Regular cardiac myocyte (primary cell): ENCODE measurements around the gene TOP1. TPM values are rescaled to one million over a fixed set of nuclear protein-coding genes. Genes with fewer than 3 reads are reported as not detected.

ENCODE experiments used
- total RNA-seq: library from RNA; depleted of rRNA; stranded (reverse); fragments of >200 nt; gene quantifications from 2 replicates; pipeline ENCODE4 v1.2.3, GENCODE V29; 2014

The TOP1 gene
- total RNA-seq = 15.5 and 26.3 TPM in 2 replicates

DNA sequence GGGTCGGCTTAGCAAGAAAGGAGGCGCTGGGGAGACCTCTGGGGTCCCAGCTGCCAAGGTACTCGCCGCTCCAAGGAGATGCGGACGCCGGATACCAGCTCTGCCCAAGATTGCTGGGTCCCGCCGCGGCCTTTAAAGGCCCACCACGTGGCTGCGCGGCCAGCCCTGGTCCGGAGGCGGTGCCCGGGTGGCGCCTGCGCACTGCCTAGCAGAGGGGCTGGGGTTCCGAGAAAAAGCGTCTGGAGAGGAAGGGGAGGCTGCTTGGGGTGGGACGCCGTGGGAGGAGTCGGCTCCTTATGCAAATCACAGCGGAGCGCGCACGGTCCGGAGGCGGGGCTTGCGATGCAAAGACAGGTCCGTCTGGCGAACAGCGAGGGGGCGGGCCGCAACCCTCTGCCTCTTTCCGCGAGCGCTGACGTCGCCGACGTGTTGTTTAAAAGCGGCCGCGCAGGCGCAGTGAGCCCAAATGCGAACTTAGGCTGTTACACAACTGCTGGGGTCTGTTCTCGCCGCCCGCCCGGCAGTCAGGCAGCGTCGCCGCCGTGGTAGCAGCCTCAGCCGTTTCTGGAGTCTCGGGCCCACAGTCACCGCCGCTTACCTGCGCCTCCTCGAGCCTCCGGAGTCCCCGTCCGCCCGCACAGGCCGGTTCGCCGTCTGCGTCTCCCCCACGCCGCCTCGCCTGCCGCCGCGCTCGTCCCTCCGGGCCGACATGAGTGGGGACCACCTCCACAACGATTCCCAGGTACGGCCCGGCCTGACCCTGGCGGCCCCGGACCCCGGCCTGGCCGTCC, at the start of gene TOP1:
Gene TOP1, plus strand, starts transcription at position 464 of the 791 bp plus-strand sequence. Its CDS starts 246 bp downstream, at position 710.

DNA sequence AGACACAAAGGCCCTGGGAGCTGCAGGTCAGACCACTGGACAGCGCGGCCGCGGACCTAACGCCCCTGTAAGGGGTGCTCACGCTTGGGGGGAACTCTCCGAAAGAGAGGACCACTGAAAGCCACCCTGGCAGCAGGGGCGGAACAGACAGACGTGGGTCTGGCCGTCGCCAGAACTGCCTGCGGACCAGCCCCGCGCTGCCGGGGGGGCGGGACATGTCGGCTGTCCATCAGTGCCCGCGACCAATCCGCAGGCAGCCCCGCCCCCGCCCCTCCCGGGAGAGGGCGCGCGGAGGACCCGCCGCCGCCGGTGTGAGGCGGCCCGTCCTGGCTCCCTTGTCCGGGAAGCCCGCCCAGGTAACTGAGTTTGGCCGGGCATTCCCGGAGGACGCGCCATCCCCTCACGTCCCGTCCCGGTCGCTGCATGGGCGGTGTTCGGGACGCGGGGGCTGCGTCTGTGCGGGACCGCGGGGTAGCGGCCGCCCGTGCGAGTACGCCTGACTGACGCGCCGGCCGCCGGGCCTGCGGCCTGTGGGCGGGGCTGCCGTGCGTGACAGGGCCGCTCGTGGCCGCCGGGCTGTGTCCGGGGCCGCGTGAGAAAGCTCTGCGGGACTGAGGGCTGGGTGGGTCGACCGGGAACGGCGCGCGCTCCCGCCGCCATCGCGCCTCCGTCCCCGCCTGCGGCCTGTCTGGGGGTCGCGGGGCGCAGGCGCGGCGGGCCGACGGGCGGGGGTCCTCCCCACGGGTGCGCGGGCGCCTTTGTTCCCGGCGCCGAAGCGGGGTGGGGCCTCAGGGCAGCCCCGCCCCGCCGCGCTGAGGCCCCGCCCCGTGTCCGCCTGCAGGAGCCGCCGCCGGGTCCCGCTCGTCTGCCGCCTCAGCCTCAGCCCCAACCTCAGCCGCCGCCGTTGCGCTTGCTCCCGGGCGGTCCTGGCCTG, 108.3 kb downstream of the TOP1 start, which contains the start of gene PLCG1:
Gene PLCG1, plus strand, starts transcription at position 864 of the 934 bp plus-strand sequence. CDS start 99 bp downstream, outside the sequence.

Other genes with a start within 250 kb of the TOP1 start
- gene PLCG1, start 108.7 kb downstream of the TOP1 start, total RNA-seq = 47.4 and 59.5 TPM in 2 replicates